ENCODE data around the gene CPED1.
"Not testable (repeated sequence)": the region's sequence is repeated elsewhere in the genome, so short reads cannot be mapped to it uniquely, and the experiment has no call there.

The CPED1 gene

DNA sequence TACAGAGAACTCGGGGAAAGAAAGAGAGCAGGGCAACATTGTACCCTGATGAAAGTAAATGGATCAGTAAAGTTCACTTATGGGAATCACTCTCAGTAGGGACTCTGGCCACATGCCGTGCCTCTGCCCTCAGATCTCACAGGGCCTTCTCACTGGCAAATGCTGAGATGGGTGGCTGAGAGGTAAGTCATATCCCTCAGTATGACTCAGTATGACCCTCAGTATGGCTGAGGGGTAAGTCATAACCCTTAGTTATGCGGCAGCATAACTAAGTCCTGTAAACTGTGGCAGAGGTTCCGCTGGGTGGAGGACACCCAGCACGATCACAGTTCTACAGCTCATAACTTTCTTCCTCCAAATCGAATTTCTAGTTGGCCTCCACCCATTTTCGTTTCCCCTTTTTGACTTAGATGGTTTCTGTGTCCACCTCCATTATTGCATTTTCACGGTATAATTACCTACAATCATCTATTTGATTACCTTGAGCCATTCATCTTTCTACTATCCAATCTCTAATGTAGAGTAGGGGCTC lies 313.8 kb downstream of the CPED1 start:
- Mint-ChIP-seq H3K9me3 (peaks cover 13% of the 10 kb centered on the region), H3K36me3 (ENCODE audit: low read depth) (no peaks in the 10 kb centered on the region), H3K27me3 (no peaks in the 10 kb centered on the region), H3K4me1 (ENCODE audit: low read depth) (no peaks in the 10 kb centered on the region), H3K27ac (no peak overlapping the region), H3K4me3 (no peak overlapping the region)
- intact Hi-C loops (cut with micrococcal nuclease), result no loop called here

GRCh38 chr7:121303422-121304101 lies 315.1 kb downstream of the CPED1 start:
- H3K27me3 Mint-ChIP-seq, result no peaks in the 10 kb centered on the region
- H3K4me3 Mint-ChIP-seq, result no peak overlapping the region
- no peak overlapping the region for H3K27ac Mint-ChIP-seq
- no peaks in the 10 kb centered on the region for H3K36me3 Mint-ChIP-seq (ENCODE audit: low read depth)
- intact Hi-C loops (cut with micrococcal nuclease), result no loop called here
- peaks cover 13% of the 10 kb centered on the region for H3K9me3 Mint-ChIP-seq
- no peaks in the 10 kb centered on the region for H3K4me1 Mint-ChIP-seq (ENCODE audit: low read depth)

- Mint-ChIP-seq H3K4me3 (no peak overlapping the region), H3K36me3 (ENCODE audit: low read depth) (no peaks in the 10 kb centered on the region), H3K27me3 (no peaks in the 10 kb centered on the region), H3K4me1 (ENCODE audit: low read depth) (no peaks in the 10 kb centered on the region), H3K9me3 (peaks cover 13% of the 10 kb centered on the region), H3K27ac (no peak overlapping the region)
- intact Hi-C loops (cut with micrococcal nuclease), result no loop called here
Measured at GRCh38 chr7:121304102-121304658, 315.7 kb downstream of the CPED1 start.

DNA sequence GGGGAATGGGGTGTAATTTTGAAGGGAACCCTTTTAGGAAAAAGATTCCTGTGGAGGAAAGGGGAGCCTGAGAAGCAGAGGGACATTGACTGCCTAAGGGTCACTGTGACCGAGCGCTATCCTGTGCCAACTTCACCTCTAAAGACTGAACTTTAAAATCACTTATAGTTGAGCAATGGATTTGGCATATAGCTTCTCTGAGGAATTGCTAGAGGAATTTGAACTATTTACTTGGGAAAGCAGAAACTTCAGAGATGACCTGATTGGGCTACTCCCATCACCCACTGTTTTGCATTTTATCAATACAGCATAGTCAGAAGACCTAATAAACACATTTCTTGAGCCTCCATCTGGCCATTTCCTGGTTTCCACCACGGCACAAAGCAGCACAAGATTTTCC lies 316.6 kb downstream of the CPED1 start:
- Mint-ChIP-seq H3K4me1 (ENCODE audit: low read depth) (no peaks in the 10 kb centered on the region), H3K27me3 (no peaks in the 10 kb centered on the region), H3K9me3 (peaks cover 13% of the 10 kb centered on the region), H3K27ac (no peak overlapping the region), H3K4me3 (no peak overlapping the region), H3K36me3 (ENCODE audit: low read depth) (no peaks in the 10 kb centered on the region)
- intact Hi-C loops (cut with micrococcal nuclease), result no loop called here

DNA sequence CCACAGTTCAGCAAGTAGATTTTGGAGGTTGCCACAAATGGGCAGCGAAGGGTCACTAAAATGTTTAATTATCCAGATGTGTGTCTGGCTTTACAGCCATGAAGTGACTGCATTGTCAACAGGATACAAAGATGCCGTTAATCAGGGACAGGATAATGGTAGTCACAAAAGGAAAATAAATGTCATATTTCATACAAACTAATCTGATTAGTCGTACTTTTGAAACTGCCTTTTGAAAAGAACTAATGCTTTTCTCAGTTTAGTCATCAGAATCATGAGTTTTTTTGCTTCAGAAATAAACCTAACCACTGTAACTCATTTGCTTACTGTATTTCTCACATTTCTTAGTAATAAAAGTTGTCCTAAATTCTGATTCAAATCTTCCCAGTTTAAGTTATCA lies 318.1 kb downstream of the CPED1 start:
- intact Hi-C loops (cut with micrococcal nuclease), result no loop called here
- no peak overlapping the region for H3K4me3 Mint-ChIP-seq
- no peaks in the 10 kb centered on the region for H3K36me3 Mint-ChIP-seq (ENCODE audit: low read depth)
- no peaks in the 10 kb centered on the region for H3K4me1 Mint-ChIP-seq (ENCODE audit: low read depth)
- no peak overlapping the region for H3K27ac Mint-ChIP-seq
- no peaks in the 10 kb centered on the region for H3K27me3 Mint-ChIP-seq
- H3K9me3 Mint-ChIP-seq, result peaks cover 13% of the 10 kb centered on the region

DNA sequence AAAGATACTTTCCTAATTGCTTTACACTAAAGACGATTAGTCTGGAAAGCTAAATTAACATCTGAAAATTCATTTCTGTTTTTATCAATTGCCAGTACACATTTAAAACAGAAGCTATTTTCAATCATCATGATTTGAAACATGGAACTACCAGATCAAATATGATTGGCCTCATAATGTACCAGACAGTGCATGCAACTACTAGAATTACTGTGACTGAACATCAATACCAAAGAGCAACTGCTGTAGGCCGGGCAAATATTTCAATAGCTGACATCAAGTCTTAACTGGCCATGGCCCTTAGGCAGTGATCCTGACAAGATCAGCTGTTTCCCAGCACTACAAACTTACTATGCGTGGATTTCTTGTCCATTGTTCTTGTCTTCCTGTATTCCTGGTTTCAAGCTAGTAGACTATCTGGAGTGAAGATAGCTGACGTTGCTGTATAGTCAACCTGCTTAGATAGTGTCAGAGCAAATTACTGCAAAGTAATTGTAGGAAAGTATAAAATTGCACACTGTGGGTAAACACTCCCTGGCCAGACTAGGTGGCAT lies 318.6 kb downstream of the CPED1 start:
- intact Hi-C loops (cut with micrococcal nuclease), result no loop called here
- Mint-ChIP-seq H3K27me3 (no peaks in the 10 kb centered on the region), H3K9me3 (peaks cover 10% of the 10 kb centered on the region)

DNA sequence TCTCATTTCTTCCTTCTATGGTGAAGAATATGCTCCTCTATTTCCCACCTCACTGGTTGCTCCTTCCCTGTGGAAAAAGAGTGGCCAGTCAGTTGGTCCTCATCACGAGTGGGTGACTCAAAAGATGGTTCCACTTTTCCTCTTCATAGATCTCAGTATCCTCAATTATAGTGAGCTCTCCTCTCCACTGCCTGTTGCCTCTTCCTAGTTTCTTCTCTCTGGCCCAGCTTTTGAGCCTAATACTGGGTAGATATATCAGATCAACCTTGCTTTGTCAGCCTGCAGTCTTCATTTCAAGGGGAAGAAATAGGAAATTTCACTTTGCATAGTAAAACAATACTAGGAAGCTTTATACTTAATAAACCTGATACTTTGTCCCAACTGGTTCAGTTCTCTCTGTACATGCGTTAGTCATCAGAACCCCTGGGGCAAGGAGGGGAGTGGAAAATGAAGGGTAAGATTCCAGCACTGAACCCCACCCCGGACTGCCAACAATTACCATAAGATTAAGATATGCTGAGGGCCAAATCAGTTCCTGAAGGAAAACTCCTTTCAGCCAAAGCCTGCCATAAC lies 324.8 kb downstream of the CPED1 start:
- Mint-ChIP-seq H3K27me3 (no peaks in the 10 kb centered on the region), H3K36me3 (ENCODE audit: low read depth) (no peaks in the 10 kb centered on the region), H3K9me3 (no peaks in the 10 kb centered on the region), H3K27ac (no peak overlapping the region), H3K4me1 (ENCODE audit: low read depth) (no peaks in the 10 kb centered on the region), H3K4me3 (no peak overlapping the region)
- intact Hi-C loops (cut with micrococcal nuclease), result no loop called here

More for the DNA sequence above, 318.6 kb downstream of the CPED1 start:
- Mint-ChIP-seq H3K36me3 (ENCODE audit: low read depth) (no peaks in the 10 kb centered on the region), H3K4me1 (ENCODE audit: low read depth) (no peaks in the 10 kb centered on the region), H3K4me3 (no peak overlapping the region), H3K27ac (no peak overlapping the region)

- Mint-ChIP-seq H3K9me3 (no peaks in the 10 kb centered on the region), H3K4me3 (no peak overlapping the region), H3K27ac (no peak overlapping the region), H3K4me1 (ENCODE audit: low read depth) (no peaks in the 10 kb centered on the region), H3K36me3 (ENCODE audit: low read depth) (no peaks in the 10 kb centered on the region), H3K27me3 (no peaks in the 10 kb centered on the region)
- intact Hi-C loops (cut with micrococcal nuclease), result no loop called here
Measured at GRCh38 chr7:121313793-121314676, 325.5 kb downstream of the CPED1 start.

GRCh38 chr7:121315170-121315569 lies 326.7 kb downstream of the CPED1 start:
- H3K4me1 Mint-ChIP-seq (ENCODE audit: low read depth); H3K36me3 Mint-ChIP-seq (ENCODE audit: low read depth); H3K4me3 Mint-ChIP-seq; intact Hi-C loops (cut with micrococcal nuclease); H3K27ac Mint-ChIP-seq; H3K9me3 Mint-ChIP-seq; H3K27me3 Mint-ChIP-seq: not testable (repeated sequence)

DNA sequence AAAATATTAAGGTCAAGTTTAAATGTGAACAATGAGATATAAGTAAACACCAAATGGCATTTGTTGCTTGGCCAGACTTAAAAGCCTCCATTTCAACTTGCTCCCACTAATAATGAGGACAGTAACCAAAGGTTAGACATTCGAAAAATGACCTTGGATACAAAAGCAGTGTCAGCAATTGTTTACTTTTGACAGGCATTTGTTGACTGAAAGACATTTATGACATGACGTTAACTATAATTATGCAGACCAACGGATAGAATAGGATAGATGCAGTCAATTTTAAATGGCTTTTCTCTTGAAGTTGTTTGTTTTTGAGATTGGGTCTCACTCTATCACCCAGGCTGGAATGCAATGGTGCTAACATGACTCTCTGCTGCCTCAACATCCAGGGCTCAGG lies 333.9 kb downstream of the CPED1 start:
- Mint-ChIP-seq H3K36me3 (ENCODE audit: low read depth) (no peaks in the 10 kb centered on the region), H3K4me3 (no peak overlapping the region), H3K27ac (no peak overlapping the region), H3K27me3 (peaks cover 14% of the 10 kb centered on the region), H3K9me3 (no peaks in the 10 kb centered on the region), H3K4me1 (ENCODE audit: low read depth) (no peaks in the 10 kb centered on the region)
- intact Hi-C loops (cut with micrococcal nuclease), result no loop called here

DNA sequence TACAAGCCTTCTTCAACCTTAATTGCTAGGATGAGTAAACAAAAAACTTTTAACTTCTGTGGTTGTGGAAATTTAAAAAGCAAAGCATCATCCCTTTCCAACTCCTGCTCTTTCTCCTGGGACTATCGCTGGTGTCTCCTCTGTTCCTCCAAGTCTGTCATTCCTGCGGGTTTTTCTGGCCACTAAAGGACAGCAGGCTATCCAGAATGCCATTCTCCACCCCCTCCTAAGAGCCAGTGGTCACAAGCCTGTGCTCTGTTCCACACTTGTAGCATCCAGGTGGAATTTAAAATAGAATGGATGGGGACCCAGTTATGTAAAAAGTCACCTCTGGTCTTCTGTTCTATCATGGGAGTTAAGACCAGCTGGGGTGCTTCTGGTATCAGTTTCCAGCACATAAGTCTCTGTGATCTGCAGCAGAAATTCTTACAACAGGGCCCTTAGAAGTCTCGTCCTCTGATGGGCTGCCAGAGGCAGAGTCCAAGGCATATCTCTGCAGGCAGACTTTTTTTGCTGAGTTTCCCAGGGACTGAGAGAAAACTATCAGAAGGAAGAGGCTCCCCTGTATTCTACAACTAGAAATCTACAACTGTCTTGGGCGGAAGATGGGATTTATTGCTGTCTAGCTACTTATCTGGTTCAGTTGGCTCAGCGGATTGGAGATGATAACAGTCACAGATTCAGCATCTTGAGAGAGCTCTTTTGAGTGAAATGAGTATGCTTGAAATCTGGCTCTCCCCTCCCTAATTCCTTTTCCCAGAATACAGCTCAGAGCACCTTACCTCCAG lies 335.2 kb downstream of the CPED1 start:
- no peak overlapping the region for H3K4me3 Mint-ChIP-seq
- no peaks in the 10 kb centered on the region for H3K9me3 Mint-ChIP-seq
- no peaks in the 10 kb centered on the region for H3K4me1 Mint-ChIP-seq (ENCODE audit: low read depth)
- intact Hi-C loops (cut with micrococcal nuclease), result no loop called here
- no peaks in the 10 kb centered on the region for H3K36me3 Mint-ChIP-seq (ENCODE audit: low read depth)
- no peak overlapping the region for H3K27ac Mint-ChIP-seq
- H3K27me3 Mint-ChIP-seq, result peaks cover 26% of the 10 kb centered on the region

DNA sequence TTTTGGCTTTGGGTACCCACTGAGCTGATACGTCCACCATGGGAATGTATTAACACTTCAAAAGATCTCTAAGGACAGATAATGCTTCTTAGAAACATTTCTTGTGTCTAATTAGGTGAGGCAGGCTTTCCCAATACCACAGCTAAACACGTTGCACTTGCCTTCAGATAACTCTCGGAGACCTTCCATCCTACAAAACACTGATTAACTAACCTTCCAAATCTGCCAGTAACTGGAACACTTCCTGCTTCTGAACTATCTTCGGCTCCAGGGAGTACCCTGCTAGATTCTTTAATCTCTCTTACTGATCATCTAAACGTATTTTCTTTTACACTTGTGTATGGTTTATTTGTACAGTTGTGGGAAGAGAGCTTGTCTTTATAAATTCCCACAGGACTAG lies 339.2 kb downstream of the CPED1 start:
- Mint-ChIP-seq H3K27ac (no peak overlapping the region), H3K36me3 (ENCODE audit: low read depth) (no peaks in the 10 kb centered on the region)

DNA sequence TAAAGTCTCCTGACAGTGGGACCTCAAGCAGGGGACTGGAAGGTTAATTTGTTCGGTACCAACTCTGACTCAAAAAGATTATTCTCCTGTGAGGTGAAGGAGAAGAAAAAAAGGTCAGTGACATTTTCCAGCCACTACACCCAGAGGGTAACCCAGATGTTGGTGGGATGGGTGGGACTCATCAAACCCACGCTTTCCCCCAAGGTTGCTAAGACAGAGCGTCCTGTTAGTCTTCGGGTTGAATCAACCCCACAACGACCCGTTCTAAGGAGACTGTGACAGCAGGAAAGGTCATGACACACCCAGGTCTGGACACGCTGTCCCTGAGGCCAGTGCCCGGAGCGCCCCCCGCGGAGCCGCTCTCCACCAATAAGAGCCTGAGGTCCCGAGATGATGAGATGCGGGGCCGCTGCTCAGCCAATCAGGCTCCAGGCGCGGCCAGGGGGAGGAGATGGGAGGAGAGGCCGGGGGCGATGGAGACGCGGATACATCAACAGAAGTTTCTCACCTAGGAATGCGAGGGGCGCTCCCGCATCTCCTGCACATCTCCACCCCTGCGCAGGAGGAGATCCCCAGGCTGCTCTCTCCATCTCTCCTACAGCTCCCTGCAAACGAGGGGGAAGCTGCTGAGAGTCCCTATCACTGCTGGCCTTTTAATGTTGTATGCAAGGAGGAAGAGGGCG lies 340.1 kb downstream of the CPED1 start, which contains the start of gene WNT16:
Gene WNT16, plus strand, starts transcription at position 493 of the 683 bp plus-strand sequence. CDS start 293 bp downstream, outside the sequence.
- intact Hi-C loops (cut with micrococcal nuclease), result no loop called here
- Mint-ChIP-seq H3K9me3 (no peaks in the 10 kb centered on the region), H3K27ac (no peak within 1 kb of the TSS), H3K27me3 (peaks cover 53% of the 10 kb centered on the region), H3K4me1 (ENCODE audit: low read depth) (peaks cover 5% of the 10 kb centered on the region), H3K4me3 (no peak within 1 kb of the TSS), H3K36me3 (ENCODE audit: low read depth) (no peaks in the 10 kb centered on the region)

More for the DNA sequence above, 339.2 kb downstream of the CPED1 start:
- H3K9me3 Mint-ChIP-seq, result no peaks in the 10 kb centered on the region
- intact Hi-C loops (cut with micrococcal nuclease), result no loop called here
- peaks cover 5% of the 10 kb centered on the region for H3K4me1 Mint-ChIP-seq (ENCODE audit: low read depth)
- peaks cover 54% of the 10 kb centered on the region for H3K27me3 Mint-ChIP-seq
- H3K4me3 Mint-ChIP-seq, result no peak overlapping the region
